HG03196 (cell line): ENCODE measurements around the gene SUN3.

Source experiments
- ATAC-seq: cut with Tn5 transposase; IDR thresholded peaks from one replicate; pipeline ENCODE4 v1.9.1; 2021; ENCODE audit not compliant: unreplicated experiment

The SUN3 gene, protein sequence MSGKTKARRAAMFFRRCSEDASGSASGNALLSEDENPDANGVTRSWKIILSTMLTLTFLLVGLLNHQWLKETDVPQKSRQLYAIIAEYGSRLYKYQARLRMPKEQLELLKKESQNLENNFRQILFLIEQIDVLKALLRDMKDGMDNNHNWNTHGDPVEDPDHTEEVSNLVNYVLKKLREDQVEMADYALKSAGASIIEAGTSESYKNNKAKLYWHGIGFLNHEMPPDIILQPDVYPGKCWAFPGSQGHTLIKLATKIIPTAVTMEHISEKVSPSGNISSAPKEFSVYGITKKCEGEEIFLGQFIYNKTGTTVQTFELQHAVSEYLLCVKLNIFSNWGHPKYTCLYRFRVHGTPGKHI

DNA sequence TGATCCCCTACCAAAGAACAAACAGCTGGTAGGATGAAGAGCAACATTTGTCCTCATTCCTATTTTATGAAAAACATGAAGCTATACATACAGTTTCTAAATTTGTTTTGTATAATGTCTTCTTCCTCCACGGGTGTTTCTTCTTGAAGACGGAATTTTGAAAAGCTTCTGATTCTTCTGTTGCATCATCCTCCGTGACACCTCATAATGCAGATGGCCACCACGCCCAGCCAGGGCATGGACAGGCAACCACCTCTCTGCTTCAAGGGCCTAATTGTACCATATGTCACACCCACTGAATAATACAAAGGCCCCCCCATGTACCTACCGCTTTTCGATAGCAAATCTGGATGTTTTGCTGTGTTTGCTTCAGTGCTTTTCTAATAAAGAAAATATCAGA is at the start of gene SUN3:
TSS of gene SUN3 (minus strand) at position 170 of the 400 bp plus-strand sequence. CDS start at position 1, 169 bp downstream.
- ATAC-seq: no peak

DNA sequence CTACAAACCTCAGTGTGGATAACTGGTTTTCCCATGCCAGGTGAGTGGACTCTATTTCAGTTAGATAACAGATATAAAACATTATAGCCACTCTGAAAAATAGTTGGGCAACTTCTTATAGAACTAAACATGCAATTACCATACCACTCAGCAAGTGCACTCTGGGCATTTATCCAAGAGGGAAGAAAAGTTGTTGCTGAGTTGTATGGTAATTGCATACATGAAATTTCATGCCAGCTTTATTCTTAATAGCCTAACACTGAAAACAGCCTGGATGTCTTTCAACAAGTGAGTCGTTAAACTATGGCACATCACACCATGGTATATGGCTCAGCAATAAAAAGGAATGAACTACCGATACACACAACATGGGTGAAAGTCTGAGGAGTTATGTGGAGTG is 49.6 kb upstream of the SUN3 start:
- no peak for ATAC-seq

GRCh38 chr7:48077423-48077822 is 48.5 kb upstream of the SUN3 start:
- no peak for ATAC-seq

DNA sequence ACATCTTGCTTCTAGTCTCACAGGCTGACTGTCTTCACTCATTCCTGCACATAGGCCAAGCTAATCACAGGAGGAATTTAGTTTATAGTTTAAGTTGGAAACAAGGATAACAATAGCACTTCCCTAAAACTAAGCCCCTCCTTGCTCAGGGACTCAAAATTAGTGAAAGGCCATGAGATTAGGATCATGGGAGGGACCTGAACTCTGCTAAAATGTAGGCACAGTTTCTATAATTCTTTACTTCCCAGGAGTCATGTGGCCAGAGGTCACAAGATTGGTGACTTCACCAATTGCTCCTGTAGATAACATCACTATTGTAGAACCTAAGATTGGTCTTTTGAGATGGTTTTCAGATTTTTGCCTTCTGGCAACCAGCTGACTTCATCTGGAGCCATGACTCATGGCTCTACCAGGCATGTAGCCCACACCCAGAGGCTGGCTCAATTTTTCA is 45.3 kb upstream of the SUN3 start:
- ATAC-seq: no peak

GRCh38 chr7:48067475-48067874 is 38.6 kb upstream of the SUN3 start:
- no peak for ATAC-seq

DNA sequence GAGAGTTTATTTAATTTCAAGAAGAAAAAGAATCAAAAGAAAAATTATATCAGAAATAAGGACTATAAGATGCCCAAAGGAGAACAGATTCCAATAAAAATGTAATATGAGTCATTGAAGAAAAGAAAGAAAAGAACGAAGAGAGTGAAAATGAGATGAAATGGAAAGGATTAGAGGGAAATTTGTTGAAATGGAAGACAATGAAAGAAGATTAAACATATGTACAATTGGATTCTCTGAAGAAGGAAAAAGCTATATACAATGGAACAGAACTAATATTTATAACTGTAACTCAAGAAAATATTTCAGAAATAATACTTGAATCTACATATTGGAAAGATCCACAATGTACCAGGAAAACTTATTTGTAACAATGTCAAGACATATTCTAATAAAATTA is 35.1 kb upstream of the SUN3 start:
- no peak for ATAC-seq

DNA sequence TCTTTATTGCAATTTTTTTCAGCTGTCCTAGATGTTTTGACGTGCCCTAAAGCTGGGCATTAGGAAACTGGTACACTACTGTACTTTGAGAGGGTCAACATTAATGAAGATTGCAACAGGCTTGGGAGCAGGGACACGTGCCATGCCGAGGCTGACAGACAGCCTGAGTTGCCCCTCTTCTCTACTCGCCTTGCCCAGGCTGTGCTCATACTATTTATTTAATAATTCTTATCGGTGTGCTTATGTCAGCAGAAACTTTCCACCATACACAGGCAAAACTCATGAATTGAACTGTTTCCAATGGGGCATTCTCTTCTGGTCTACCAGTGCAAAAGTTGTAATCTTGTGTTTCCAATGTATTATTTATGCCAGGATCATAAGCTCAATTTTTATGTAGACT is 30.8 kb upstream of the SUN3 start:
- ATAC-seq: no peak

DNA sequence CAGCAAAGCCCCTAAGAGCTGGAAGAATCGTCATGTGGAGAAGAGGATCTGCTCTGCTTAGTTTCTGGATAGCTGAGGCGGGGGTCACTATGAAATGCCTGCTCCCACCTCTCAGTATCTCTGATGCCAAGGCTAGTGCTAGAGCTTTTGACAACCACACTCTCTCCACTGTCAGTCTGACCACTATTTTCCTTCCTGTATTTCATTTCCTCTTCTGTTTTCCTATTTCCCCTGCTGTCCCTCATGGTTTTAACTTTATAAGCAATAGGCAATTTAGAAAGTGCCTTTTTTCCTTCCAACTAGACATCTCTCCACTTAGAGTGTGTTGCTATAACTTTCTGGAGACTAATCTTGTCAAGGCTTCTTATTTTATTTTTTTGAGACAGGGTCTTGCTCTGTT is 30.1 kb upstream of the SUN3 start:
- no peak for ATAC-seq

GRCh38 chr7:48053736-48054135 is 24.8 kb upstream of the SUN3 start:
- ATAC-seq: no peak

DNA sequence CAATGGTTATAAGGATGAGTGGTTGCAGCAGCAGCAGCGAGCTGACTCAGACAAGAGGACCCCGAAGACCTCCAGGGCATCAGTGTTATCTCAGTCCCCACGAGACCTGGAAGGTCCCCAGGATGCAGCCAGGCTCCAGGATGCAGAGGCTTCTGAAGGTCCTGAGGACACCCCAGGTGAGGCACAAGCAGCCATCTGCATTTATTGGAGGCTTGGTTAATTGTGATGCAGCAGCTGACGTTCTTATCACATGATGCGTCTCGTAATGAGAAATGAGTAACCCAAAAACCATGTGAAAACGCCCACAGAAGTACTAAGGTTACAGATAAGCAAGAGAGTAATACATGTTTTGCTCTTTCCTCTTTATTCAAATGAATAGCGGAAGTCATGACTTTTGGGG is 23.8 kb upstream of the SUN3 start:
- ATAC-seq: no peak

- no peak for ATAC-seq
Observed at GRCh38 chr7:48049850-48050249, 20.9 kb upstream of the SUN3 start.

DNA sequence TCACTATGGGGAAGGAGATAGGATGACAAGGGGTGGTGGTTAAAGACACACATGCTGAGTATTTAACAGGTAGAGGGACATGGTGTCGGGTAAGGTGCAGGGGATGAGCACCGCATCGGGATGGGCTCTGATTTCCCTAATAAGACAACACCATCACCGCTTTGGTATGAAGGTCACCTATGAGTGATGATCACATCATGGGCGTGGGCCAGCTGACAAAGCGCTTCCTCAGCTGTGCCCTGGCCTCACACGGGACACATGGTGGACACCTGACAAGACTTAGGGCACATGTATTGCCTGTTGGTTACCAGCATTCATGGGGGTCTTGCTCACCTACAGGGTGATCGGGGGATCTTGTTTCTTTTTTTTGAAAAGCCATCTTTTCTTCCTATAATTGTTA is 19.2 kb upstream of the SUN3 start:
- ATAC-seq: no peak

DNA sequence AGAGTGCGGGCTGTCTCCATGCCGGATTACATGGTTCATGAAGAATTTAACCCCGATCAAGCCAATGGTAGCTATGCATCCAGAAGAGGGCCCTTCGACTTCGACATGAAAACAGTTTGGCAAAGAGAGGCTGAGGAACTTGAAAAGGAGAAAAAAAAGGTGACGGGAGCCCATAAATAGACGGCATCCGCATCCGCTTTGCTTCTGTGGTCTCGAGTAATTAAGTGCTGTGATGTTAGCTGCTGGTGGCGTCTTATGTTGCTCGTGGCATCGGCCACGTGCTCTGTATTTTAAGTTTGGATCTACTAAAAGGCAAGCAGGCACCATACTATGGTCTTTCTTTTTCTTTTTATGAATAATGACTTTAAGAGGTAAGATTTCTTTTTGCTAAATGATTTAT is 17.6 kb upstream of the SUN3 start:
- ATAC-seq: no peak

GRCh38 chr7:48045195-48045765 is 16.4 kb upstream of the SUN3 start:
- no peak for ATAC-seq

GRCh38 chr7:48042636-48043035 is 13.7 kb upstream of the SUN3 start:
- no peak for ATAC-seq

GRCh38 chr7:48042216-48042615 is 13.3 kb upstream of the SUN3 start:
- no peak for ATAC-seq

GRCh38 chr7:48041653-48041970 is 12.7 kb upstream of the SUN3 start:
- ATAC-seq: no peak

GRCh38 chr7:48040944-48041652 is 12.2 kb upstream of the SUN3 start:
- ATAC-seq: no peak

DNA sequence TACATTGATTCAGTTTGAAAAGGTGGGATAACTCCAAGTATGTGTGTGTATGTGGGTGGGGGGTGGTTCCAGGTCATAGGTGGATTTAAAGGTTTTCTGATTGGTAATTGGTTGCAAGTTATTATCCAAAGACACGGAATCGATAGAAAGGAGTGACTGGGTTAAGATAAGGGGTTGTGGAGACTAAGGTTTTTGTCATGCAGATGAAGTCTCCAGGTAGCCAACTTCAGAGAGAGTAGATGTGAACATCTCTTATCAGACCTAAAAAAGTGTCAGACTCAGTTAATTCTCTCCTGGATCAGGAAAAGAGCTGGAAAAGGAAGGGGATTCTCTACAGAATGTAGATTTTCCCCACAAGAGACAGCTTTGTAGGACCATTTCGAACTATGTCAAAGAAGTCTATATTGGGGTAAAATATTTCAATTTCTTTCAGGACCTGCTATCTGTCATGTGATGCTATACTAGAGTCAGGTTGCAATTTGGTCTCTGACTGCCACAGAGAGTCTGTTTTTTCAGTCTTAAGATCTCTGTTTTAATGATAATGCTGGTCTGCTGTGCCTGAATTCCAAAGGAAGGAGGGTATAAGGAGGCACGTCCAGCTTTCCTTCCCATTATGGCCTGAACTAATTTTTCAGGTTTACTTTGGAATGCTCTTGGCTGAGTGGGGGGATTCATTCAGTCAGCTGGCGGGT is 10.1 kb upstream of the SUN3 start:
- ATAC-seq: no peak

GRCh38 chr7:48035967-48036478 is 7.1 kb upstream of the SUN3 start:
- ATAC-seq: no peak

DNA sequence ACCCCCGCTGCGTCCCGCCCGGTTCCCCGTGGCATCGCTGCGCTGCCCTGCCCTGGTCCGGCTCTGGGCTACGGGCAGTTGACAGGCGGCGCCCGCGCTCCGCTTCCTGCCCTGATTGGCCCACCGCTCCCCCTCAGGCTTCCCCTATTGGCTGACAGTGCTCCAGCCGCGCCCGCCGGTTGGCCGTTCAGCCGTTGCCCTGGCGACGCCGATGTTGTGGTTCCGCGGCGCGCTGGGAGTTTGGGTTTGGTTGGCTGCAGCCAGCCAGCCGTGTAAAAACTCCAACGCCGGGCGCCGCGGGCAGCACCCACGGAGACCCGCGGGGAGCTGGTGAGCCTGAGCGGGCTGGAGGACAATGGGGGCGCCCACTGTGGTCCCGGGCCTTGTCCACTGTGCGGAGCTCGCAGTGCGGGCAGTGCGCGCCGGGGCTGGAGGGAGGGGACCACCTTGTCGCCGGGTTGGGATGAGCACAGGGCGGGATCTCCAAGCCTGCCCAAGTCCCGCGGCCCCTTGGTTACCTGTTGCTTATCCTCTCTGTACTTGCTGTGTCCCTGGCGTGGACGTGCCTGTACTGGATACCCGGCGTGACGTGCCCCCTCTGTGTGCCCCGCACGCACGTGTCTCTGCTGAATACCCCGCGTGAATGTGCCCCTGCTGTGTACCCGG is 6.5 kb upstream of the SUN3 start, which contains the start of gene C7orf57:
TSS of gene C7orf57 (plus strand) at position 243 of the 666 bp plus-strand sequence. CDS start 766 bp downstream, outside the sequence.
- peak; percentile 99 for ATAC-seq
